ENCODE data around the gene AICDA. TPM values are rescaled to one million over a fixed set of nuclear protein-coding genes. Genes with fewer than 3 reads are reported as not detected.

The AICDA gene
- total RNA-seq, 1 experiment from 2014 or later, result 0.22 TPM

DNA sequence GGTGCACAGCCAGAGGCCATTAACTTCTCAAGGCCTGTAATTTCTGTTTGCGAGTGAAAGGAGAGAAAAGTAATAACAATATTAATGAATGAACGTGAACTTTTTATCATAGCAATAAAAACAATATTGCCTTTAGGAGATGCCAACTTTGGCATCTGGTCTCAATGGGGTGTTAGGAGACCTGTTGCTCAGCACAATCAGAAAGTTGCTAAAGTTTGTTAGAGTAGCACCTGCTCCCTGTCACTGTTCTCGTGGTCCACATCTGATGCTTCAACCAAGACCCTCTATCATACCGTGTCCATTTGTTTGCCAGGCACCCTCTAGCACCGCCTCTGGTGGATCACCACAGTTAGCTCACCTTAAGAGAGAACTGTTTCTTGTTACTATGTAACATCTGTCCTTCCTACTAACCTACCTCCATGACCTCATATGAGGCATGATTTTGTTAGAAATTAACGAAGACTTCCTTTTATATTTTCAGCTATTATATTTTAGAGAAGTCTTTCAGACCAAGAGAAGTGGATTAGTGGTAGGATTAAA is 59.5 kb downstream of the AICDA start:
- Mint-ChIP-seq H3K27ac (no peak overlapping the region), H3K36me3 (ENCODE audit: insufficient read depth in 1 of 3, low read depth in 3 of 3) (no peaks in the 10 kb centered on the region), H3K4me1 (peaks cover 4 to 9% of the 10 kb centered on the region in 2 experiments), H3K9me3 (no peaks in the 10 kb centered on the region), H3K27me3 (ENCODE audit: low read depth) (no peaks in the 10 kb centered on the region), H3K4me3 (no peak overlapping the region)
- H2AFZ ChIP-seq (ENCODE audit: low read length), result no peak overlapping the region
- no peak overlapping the region for H2AK5ac ChIP-seq (ENCODE audit: insufficient read length, low read length)
- H3K9ac ChIP-seq (ENCODE audit: extremely low read depth, insufficient read length, low read length), result no peak overlapping the region
- H4K5ac ChIP-seq (ENCODE audit: insufficient read length, low read depth, low read length), result no peak overlapping the region
- H3K4ac ChIP-seq (ENCODE audit: low read depth, low read length), result no peak overlapping the region
- H4K8ac ChIP-seq (replicated peaks; ENCODE audit: insufficient read length, low read depth, low read length), result no peak overlapping the region
- TF ChIP-seq, protein P1, sequence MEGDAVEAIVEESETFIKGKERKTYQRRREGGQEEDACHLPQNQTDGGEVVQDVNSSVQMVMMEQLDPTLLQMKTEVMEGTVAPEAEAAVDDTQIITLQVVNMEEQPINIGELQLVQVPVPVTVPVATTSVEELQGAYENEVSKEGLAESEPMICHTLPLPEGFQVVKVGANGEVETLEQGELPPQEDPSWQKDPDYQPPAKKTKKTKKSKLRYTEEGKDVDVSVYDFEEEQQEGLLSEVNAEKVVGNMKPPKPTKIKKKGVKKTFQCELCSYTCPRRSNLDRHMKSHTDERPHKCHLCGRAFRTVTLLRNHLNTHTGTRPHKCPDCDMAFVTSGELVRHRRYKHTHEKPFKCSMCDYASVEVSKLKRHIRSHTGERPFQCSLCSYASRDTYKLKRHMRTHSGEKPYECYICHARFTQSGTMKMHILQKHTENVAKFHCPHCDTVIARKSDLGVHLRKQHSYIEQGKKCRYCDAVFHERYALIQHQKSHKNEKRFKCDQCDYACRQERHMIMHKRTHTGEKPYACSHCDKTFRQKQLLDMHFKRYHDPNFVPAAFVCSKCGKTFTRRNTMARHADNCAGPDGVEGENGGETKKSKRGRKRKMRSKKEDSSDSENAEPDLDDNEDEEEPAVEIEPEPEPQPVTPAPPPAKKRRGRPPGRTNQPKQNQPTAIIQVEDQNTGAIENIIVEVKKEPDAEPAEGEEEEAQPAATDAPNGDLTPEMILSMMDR (conservative IDR thresholded peaks at IDR 0.05), result peak; percentile 58
- no peak overlapping the region for H3K56ac ChIP-seq (ENCODE audit: insufficient read length, low read depth, low read length)
- no peak overlapping the region for H3K14ac ChIP-seq (ENCODE audit: insufficient read depth, low read length)
- no peak overlapping the region for H2BK15ac ChIP-seq (ENCODE audit: low read depth, low read length)
- no peaks in the 10 kb centered on the region for H3K9me3 ChIP-seq (ENCODE audit: control insufficient read depth, low read depth, low read length)
- H3K79me2 ChIP-seq (ENCODE audit: insufficient read depth, low read length), result no peaks in the 10 kb centered on the region
- H3K18ac ChIP-seq (ENCODE audit: insufficient read length, low read depth, low read length), result no peak overlapping the region
- H2BK5ac ChIP-seq (ENCODE audit: insufficient read length, low read length), result no peak overlapping the region
- no peak overlapping the region for H2BK12ac ChIP-seq (ENCODE audit: insufficient read length, low read depth, low read length)
- H3T11ph ChIP-seq (ENCODE audit: low read length), result no peak overlapping the region
- no peak overlapping the region for H2BK20ac ChIP-seq (ENCODE audit: low read depth, low read length, poor library complexity, severe bottlenecking)
- no peak overlapping the region for H3K27ac ChIP-seq (ENCODE audit: insufficient read length, low read depth, low read length)
- no peaks in the 10 kb centered on the region for H3K79me1 ChIP-seq (ENCODE audit: insufficient read depth, low read depth, low read length, poor library complexity, severe bottlenecking)
- no peak overlapping the region for H3K4me2 ChIP-seq (ENCODE audit: insufficient read depth, insufficient read length, low read length)
- no CpG with 5 or more reads among the region's 6 CpGs for WGBS (ENCODE audit: extremely low coverage, insufficient read length, low lambda C conversion rate)
- H3K4me1 ChIP-seq (ENCODE audit: insufficient read depth, low read length), result no peaks in the 10 kb centered on the region
- no peak overlapping the region for H4K91ac ChIP-seq (ENCODE audit: insufficient read length, low read depth, low read length)
- H4K20me1 ChIP-seq (ENCODE audit: control insufficient read depth, insufficient read depth, insufficient read length), result no peaks in the 10 kb centered on the region
- H3K23me2 ChIP-seq (ENCODE audit: insufficient read length, low read depth, low read length, poor library complexity, severe bottlenecking), result no peaks in the 10 kb centered on the region
- no peak overlapping the region for H2BK120ac ChIP-seq (ENCODE audit: low read depth, low read length, poor library complexity, severe bottlenecking)
- peak; percentile 49 for DNase-seq
- H3K23ac ChIP-seq (ENCODE audit: insufficient read length, low read depth, low read length), result no peak overlapping the region
- no peaks in the 10 kb centered on the region for H3K27me3 ChIP-seq (ENCODE audit: insufficient read depth, low read length)

Other genes starting within 250 kb of the AICDA start
- gene CLEC6A, start 156.9 kb downstream of the AICDA start, total RNA-seq (2021), result 0.17 and 0.37 TPM in 2 replicates
- 0.42 and 0.48 TPM in 2 replicates for gene CLEC4D, start 99.4 kb downstream of the AICDA start, total RNA-seq (2021)
- gene CLEC4E, start 72.0 kb downstream of the AICDA start, total RNA-seq (2021), result 0.18 TPM in 1 of 2 replicates, not detected in the other
- gene MFAP5, start 50.0 kb upstream of the AICDA start, total RNA-seq (2021), result 0.09 and 0.26 TPM in 2 replicates
- 80.2 and 87.7 TPM in 2 replicates for gene RIMKLB, start 85.1 kb upstream of the AICDA start, total RNA-seq (2021)
- gene A2ML1, start 209.8 kb upstream of the AICDA start, total RNA-seq (2021), result 2.8 and 4.1 TPM in 2 replicates

Data from H9 (cell line).